Nephron progenitor cell (in vitro differentiated cells): ENCODE data around the gene KIF3A.

Source experiments
- DNase-seq: peaks from one replicate; pipeline ENCODE4 v3.0.0; 2021
- H3K27ac Mint-ChIP-seq: 2 replicates; pipeline ENCODE4 v1.8.0; 2021; ENCODE audit warnings: mild to moderate bottlenecking, moderate library complexity, mixed read lengths
- H3K27me3 Mint-ChIP-seq: 2 replicates; pipeline ENCODE4 v1.8.0; 2021; ENCODE audit warnings: mild to moderate bottlenecking, low read depth, mixed read lengths; ENCODE audit not compliant: poor library complexity
- H3K36me3 Mint-ChIP-seq: 2 replicates; pipeline ENCODE4 v1.8.0; 2021; ENCODE audit warnings: low read depth, mixed read lengths
- H3K4me1 Mint-ChIP-seq: 2 replicates; pipeline ENCODE4 v1.8.0; 2021; ENCODE audit warnings: mixed read lengths
- H3K4me3 Mint-ChIP-seq: 2 replicates; pipeline ENCODE4 v1.8.0; 2021; ENCODE audit warnings: mild to moderate bottlenecking, moderate library complexity, mixed read lengths
- H3K9me3 Mint-ChIP-seq: 2 replicates; pipeline ENCODE4 v1.8.0; 2021; ENCODE audit warnings: mild to moderate bottlenecking, moderate library complexity, mixed read lengths
- TF ChIP-seq, protein P1 (sequence below): fragments of 200-600 bp; sonication (generic); IDR thresholded peaks from 2 replicates; pipeline ENCODE4 v1.5.0; 2021; ENCODE audit warnings: antibody characterized with exemption

KIF3A gene

DNA sequence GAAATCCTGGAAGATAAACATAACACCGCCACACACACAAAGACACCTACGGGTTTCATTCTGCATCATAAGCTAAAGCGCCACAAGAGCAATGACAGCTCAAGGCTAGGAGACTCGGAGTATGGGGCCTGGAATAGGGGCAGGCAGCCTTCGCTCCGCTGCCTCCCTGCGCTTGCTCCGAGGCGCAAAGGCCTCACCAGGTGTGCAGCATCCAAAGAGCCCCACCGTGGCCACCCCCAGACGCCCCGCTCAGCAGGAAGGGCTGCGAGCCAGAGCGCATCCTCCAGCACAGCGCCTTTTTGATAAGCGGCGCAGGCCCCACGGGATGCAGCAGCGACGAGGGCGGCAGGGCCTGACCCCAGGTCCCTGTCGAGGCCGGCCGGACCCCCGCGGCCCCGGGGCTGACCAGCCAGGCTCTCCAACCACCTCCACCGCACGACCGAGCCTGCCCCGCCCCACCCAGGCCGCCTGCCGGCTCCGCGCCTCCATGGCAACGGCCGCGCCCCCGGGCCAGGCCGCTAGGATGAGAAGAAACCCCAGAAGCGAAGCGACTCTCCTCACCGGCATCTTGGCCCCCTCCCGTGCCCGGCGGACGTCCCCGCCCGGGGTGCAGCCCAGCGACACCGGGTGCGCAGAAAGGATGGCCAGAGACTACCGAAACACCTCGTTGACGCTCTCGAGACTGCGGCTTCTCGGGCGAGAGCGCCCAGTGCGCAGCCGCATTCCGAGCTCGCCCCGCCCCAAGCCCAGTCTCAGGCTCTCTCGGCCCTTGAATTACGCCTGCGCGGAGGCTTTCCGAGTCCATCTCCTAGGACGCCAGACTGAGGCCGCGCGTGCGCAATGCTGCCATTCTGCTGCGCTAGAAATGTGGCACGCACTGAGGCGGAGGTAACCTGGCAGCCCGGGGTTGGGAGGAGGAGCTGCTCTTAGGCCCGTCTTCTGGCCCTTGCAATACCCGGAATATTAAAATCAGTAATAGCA lies at the start of gene KIF3A:
Gene KIF3A (minus strand): TSS at position 694 of the 981 bp plus-strand sequence. CDS start 127 bp downstream, at position 567.
- DNase-seq = peak; percentile 98
- Mint-ChIP-seq H3K9me3 (peaks cover 9% of the 10 kb centered on the region), H3K36me3 (peaks cover 17% of the 10 kb centered on the region), H3K27ac (no peak within 1 kb of the TSS), H3K27me3 (peaks cover 36% of the 10 kb centered on the region), H3K4me3 (peak within 1 kb of the TSS; percentile 87), H3K4me1 (peaks cover 25% of the 10 kb centered on the region)
- TF ChIP-seq, protein P1, sequence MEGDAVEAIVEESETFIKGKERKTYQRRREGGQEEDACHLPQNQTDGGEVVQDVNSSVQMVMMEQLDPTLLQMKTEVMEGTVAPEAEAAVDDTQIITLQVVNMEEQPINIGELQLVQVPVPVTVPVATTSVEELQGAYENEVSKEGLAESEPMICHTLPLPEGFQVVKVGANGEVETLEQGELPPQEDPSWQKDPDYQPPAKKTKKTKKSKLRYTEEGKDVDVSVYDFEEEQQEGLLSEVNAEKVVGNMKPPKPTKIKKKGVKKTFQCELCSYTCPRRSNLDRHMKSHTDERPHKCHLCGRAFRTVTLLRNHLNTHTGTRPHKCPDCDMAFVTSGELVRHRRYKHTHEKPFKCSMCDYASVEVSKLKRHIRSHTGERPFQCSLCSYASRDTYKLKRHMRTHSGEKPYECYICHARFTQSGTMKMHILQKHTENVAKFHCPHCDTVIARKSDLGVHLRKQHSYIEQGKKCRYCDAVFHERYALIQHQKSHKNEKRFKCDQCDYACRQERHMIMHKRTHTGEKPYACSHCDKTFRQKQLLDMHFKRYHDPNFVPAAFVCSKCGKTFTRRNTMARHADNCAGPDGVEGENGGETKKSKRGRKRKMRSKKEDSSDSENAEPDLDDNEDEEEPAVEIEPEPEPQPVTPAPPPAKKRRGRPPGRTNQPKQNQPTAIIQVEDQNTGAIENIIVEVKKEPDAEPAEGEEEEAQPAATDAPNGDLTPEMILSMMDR = no peak

GRCh38 chr5:132787076-132787475 lies 49.7 kb upstream of the KIF3A start:
- H3K27me3 Mint-ChIP-seq = peaks cover 42% of the 10 kb centered on the region
- H3K4me3 Mint-ChIP-seq = no peak overlapping the region
- peaks cover 4% of the 10 kb centered on the region for H3K9me3 Mint-ChIP-seq
- H3K4me1 Mint-ChIP-seq = peaks cover 9% of the 10 kb centered on the region
- TF ChIP-seq, protein P1 = no peak
- no peaks in the 10 kb centered on the region for H3K36me3 Mint-ChIP-seq
- DNase-seq = no peak
- no peak overlapping the region for H3K27ac Mint-ChIP-seq

DNA sequence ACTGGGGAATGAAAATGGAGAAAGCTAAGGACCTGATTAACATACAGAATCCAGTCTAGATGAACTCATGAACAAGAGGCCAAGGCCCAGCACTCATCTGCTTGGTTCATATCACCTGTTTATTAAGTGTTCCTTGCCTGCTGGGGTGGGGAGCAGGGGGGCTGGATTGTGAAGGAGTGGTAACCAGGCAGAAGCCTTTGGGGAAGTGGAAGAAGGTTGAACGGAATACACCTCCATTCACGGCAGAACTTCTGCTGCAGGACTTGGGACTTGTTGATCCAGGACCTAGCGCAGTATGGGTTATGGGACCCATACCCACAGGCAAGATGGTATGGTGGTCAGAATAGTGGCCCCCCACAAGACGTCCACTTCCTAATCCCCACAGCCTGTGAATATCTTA lies 48.5 kb upstream of the KIF3A start:
- Mint-ChIP-seq H3K9me3 (peaks cover 4% of the 10 kb centered on the region), H3K27ac (no peak overlapping the region), H3K4me1 (peaks cover 9% of the 10 kb centered on the region), H3K27me3 (peaks cover 44% of the 10 kb centered on the region), H3K4me3 (no peak overlapping the region), H3K36me3 (no peaks in the 10 kb centered on the region)
- no peak for DNase-seq
- TF ChIP-seq, protein P1 = no peak

- TF ChIP-seq, protein P1 = no peak
- H3K4me3 Mint-ChIP-seq = no peak overlapping the region
- peaks cover 9% of the 10 kb centered on the region for H3K4me1 Mint-ChIP-seq
- peaks cover 48% of the 10 kb centered on the region for H3K27me3 Mint-ChIP-seq
- DNase-seq = no peak
- no peaks in the 10 kb centered on the region for H3K36me3 Mint-ChIP-seq
- H3K27ac Mint-ChIP-seq = no peak overlapping the region
- peaks cover 4% of the 10 kb centered on the region for H3K9me3 Mint-ChIP-seq
Measured at GRCh38 chr5:132785365-132785764, 48.0 kb upstream of the KIF3A start.

- DNase-seq = no peak
- Mint-ChIP-seq H3K4me1 (peaks cover 9% of the 10 kb centered on the region), H3K36me3 (no peaks in the 10 kb centered on the region), H3K27ac (no peak overlapping the region), H3K9me3 (peaks cover 4% of the 10 kb centered on the region), H3K4me3 (no peak overlapping the region), H3K27me3 (peaks cover 68% of the 10 kb centered on the region)
- TF ChIP-seq, protein P1 = no peak
Measured at GRCh38 chr5:132782101-132782500, 44.8 kb upstream of the KIF3A start.
